ENCODE measurements around the gene TET1. TPM values are rescaled to one million over a fixed set of nuclear protein-coding genes. Genes with fewer than 3 reads are reported as not detected.

TET1 gene
- total and polyA plus RNA-seq, 9 of the 15 experiments (the other 6 are each of a cell fraction or from before 2014, with no cell fraction given), result 2.6 to 21.3 (median 11.6) TPM

DNA sequence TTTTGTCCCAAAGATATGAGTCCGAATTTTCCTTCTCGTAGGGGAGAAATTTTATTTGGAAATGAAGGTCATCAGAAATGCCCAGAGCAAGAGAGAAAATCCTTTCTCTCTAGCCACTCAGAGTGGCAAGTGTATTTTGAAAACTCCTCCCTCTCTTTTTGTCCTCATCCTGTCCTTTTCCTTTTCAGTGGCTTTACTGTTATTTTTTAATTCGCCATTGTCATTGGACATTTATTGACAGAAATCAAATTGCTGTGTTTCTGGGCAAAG lies 39.6 kb downstream of the TET1 start:
- in situ Hi-C loops (cut with MboI), result no loop called here
- ATAC-seq (no peak), DNase-seq (ENCODE audit: extremely low read depth in 1 of 4, low spot score in 3 of 4) (no peak), FAIRE-seq (no peak)
- H3K9ac ChIP-seq (ENCODE audit: insufficient read depth in 1 of 2, low read depth in 2 of 2, low read length in 2 of 2), result peak overlapping the region; percentile 44 to 85; a peak in 3 of 4 replicates
- peaks cover 50% of the 10 kb centered on the region; the same call in 2 of the 3 replicates for H3K36me3 ChIP-seq (ENCODE audit: control insufficient read depth, insufficient read depth, low read length)
- 0 out of 4 replicates have a peak, but pooled peaks of 1 of the 2 experiments have one; percentile 2 for TF ChIP-seq NRF1 (conservative IDR thresholded peaks at IDR 0.05 in 1 of 2, IDR thresholded peaks at IDR 0.05 in 1 of 2)
- no peak for TF ChIP-seq EP300 (IDR thresholded peaks at IDR 0.05; ENCODE audit: low read length)
- TF ChIP-seq, protein P1, sequence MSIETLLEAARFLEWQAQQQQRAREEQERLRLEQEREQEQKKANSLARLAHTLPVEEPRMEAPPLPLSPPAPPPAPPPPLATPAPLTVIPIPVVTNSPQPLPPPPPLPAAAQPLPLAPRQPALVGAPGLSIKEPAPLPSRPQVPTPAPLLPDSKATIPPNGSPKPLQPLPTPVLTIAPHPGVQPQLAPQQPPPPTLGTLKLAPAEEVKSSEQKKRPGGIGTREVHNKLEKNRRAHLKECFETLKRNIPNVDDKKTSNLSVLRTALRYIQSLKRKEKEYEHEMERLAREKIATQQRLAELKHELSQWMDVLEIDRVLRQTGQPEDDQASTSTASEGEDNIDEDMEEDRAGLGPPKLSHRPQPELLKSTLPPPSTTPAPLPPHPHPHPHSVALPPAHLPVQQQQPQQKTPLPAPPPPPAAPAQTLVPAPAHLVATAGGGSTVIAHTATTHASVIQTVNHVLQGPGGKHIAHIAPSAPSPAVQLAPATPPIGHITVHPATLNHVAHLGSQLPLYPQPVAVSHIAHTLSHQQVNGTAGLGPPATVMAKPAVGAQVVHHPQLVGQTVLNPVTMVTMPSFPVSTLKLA (conservative IDR thresholded peaks at IDR 0.05), result 0 out of 4 replicates have a peak, but pooled peaks of 1 of the 2 experiments have one; percentile 9
- 0 out of 2 replicates have a peak, but pooled peaks cover 4% of the 10 kb centered on the region for H4K20me1 ChIP-seq (replicated peaks; ENCODE audit: control insufficient read depth, insufficient read depth, low read length)
- H3K27ac ChIP-seq (ENCODE audit: extremely low read depth, low read depth, low read length), result peak overlapping the region; percentile 71; the same call in 1 of the 3 replicates
- POLR2A ChIA-PET, result interaction anchor here (0.6 to 4.0 kb wide), 5 partner anchors 11 to 715 kb away, joined by 3 to 25 read pairs (median 4); partner anchors contain the start of gene TET1
- intact Hi-C loops (cut with micrococcal nuclease), result loop anchor here (1.0 kb wide), 1 partner anchor 39 kb away; the partner anchor contains the start of gene TET1
- H3K4me3 ChIP-seq, result peak overlapping the region; percentile 30; the same call in 1 of the 2 replicates
- H3K4me2 ChIP-seq (ENCODE audit: insufficient read depth, low read length), result peak overlapping the region; percentile 83
- H2AFZ ChIP-seq (ENCODE audit: low read depth, low read length), result peak overlapping the region; percentile 67
- CTCF ChIA-PET (ENCODE audit: low intra/inter-chr PET ratio), result no interaction called here
- WGBS (ENCODE audit: insufficient coverage, low coverage, missing lambda C conversion rate), result 9% methylated on average over 3 of the region's 3 CpGs
- peaks cover 5% of the 10 kb centered on the region for H3K9me1 ChIP-seq (ENCODE audit: control insufficient read depth, insufficient read depth, low read length)
- peaks cover 18 to 26% of the 10 kb centered on the region in 2 experiments for H3K4me1 ChIP-seq (replicated peaks in 1 of 2; ENCODE audit: control insufficient read depth in 2 of 2, insufficient read depth in 2 of 2, low read length in 2 of 2)
- peaks cover 32% of the 10 kb centered on the region for H3K79me2 ChIP-seq (ENCODE audit: control insufficient read depth, insufficient read depth, low read length)
- BruUV-seq (replicated peaks), result no TSS peak
- H3K27me3 ChIP-seq (ENCODE audit: control insufficient read depth in 2 of 2, insufficient read depth in 2 of 2, low read length in 2 of 2), result no peaks in the 10 kb centered on the region
- H3K9me3 ChIP-seq (replicated peaks; ENCODE audit: control insufficient read depth, insufficient read depth, low read depth, low read length), result no peaks in the 10 kb centered on the region

Measured in K562 (cell line).